CD4-positive, alpha-beta T cell treated with Interleukin-6 at 100 ng/mL for 8 hours (primary cell): ENCODE data around the gene MMP2.

Experiments used
- DNase-seq: peaks from one replicate; pipeline ENCODE4 v3.0.0-alpha.2; 2020; ENCODE audit warnings: mixed read lengths, low spot score

MMP2 gene

GRCh38 chr16:55494994-55495421 lies 16.0 kb downstream of the MMP2 start:
- DNase-seq: no peak

- DNase-seq: no peak
Observed at GRCh38 chr16:55495616-55496289, 16.8 kb downstream of the MMP2 start.

DNA sequence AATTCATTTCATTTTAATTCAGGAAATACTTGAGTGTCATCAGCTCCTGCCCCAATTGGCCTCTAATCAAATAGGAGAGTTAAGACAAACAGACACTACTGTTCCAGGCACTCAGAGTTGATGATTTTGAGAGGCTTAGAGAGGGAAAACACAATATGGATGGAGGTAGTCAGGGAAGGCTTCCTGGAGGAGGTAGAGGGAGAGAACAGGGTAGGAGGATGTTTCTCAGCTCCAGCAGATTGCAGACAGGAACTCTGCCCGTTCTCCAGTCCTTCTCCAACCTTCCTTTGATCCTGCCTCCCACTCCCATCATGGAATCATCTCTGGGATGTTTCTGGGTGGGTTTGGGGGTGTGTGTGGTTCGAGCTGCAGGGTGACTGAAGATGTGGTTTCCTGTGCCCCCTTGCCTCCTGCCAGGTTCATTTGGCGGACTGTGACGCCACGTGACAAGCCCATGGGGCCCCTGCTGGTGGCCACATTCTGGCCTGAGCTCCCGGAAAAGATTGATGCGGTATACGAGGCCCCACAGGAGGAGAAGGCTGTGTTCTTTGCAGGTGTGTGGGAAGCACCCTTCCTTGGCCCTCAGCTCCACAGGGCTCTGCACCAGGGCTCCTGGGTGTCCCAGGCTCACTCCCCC lies 17.6 kb downstream of the MMP2 start:
- DNase-seq: no peak

GRCh38 chr16:55497558-55497957 lies 18.6 kb downstream of the MMP2 start:
- no peak for DNase-seq

DNA sequence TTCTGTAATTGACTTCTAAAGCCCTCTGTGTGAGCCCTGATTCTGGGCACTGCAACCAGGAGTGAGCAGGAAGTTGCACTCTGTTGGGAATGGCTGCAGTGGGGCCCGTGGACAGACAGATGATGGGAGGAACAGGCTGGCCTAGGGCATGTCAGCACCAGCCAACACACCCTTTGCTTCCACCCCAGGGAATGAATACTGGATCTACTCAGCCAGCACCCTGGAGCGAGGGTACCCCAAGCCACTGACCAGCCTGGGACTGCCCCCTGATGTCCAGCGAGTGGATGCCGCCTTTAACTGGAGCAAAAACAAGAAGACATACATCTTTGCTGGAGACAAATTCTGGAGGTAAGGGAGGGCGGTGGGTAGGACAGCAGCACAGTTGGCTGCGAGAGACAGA lies 19.1 kb downstream of the MMP2 start:
- DNase-seq: no peak

GRCh38 chr16:55499281-55499680 lies 20.3 kb downstream of the MMP2 start:
- no peak for DNase-seq

GRCh38 chr16:55499951-55500529 lies 21.0 kb downstream of the MMP2 start:
- DNase-seq: no peak

DNA sequence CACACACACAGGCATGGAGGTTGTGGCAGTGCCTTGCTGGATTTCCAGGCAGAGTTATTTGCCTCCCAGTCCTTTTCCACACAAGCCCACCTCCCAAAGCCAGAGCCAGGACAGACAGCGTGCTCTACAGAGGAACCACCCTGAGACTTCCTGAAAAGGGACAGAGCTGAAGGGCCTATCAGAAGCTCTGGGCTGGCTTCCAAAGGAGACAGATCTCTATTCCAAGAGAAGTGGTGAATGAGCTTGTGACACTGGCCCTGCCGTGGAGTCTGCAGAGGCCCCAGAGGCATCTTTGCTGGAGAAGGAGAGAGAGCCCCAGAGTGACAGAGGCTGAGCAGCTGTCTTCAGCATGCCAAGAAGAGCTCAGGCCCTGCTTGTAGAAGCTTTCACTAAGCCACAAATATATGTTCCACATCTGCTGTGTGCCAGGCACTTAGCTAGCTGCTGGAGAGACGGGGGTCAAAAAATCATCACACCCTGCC lies 21.6 kb downstream of the MMP2 start:
- DNase-seq: no peak

GRCh38 chr16:55501549-55502322 lies 22.7 kb downstream of the MMP2 start:
- DNase-seq: no peak

GRCh38 chr16:55502801-55503366 lies 23.9 kb downstream of the MMP2 start:
- DNase-seq: no peak

GRCh38 chr16:55503726-55504550 lies 24.9 kb downstream of the MMP2 start:
- DNase-seq: no peak

- DNase-seq: no peak
Observed at GRCh38 chr16:55505333-55506015, 26.5 kb downstream of the MMP2 start.

DNA sequence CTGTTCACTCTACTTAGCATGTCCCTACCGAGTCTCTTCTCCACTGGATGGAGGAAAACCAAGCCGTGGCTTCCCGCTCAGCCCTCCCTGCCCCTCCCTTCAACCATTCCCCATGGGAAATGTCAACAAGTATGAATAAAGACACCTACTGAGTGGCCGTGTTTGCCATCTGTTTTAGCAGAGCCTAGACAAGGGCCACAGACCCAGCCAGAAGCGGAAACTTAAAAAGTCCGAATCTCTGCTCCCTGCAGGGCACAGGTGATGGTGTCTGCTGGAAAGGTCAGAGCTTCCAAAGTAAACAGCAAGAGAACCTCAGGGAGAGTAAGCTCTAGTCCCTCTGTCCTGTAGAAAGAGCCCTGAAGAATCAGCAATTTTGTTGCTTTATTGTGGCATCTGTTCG lies 27.1 kb downstream of the MMP2 start:
- DNase-seq: no peak

GRCh38 chr16:55506708-55507107 lies 27.7 kb downstream of the MMP2 start:
- DNase-seq: no peak

GRCh38 chr16:55508271-55508921 lies 29.4 kb downstream of the MMP2 start:
- DNase-seq: no peak

GRCh38 chr16:55508941-55509931 lies 30.2 kb downstream of the MMP2 start, which contains the start of gene LPCAT2:
TSS of gene LPCAT2 (plus strand) at chr16:55509072. CDS start at chr16:55509182, 110 bp downstream.
- DNase-seq: no peak

GRCh38 chr16:55510185-55510805 lies 31.3 kb downstream of the MMP2 start:
- DNase-seq: no peak

DNA sequence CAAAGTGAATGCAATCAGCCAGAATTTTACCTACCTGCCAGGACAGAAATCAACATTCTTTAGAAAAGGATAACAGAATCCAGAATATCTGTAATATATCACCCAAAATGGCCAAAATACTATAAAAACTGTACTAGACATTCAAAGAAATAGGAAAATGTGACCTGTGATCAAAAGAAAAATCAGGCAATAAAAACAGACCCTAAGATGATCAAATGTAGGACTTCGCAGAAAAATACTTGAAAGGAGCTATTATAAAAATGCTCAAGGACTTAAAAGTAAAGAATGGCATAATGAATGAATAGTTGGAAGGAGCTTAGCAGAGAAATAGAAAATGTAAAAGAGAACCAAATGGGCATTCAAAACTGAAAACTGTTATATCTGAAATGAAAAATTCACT lies 33.9 kb downstream of the MMP2 start:
- DNase-seq: no peak
